ENCODE measurements around the gene KRT78. TPM values are rescaled to one million over a fixed set of nuclear protein-coding genes. Genes with fewer than 3 reads are reported as not detected.

Gene KRT78
- total and polyA plus RNA-seq, 9 of the 15 experiments (the other 6 are each of a cell fraction or from before 2014, with no cell fraction given), result not detected

- TF ChIP-seq THRB (CRISPR knock-in tag; conservative IDR thresholded peaks at IDR 0.05) (0 out of 2 replicates have a peak, but pooled peaks have one; percentile 30), SP1 (CRISPR knock-in tag; IDR thresholded peaks at IDR 0.05) (no peak), NCOA1 (IDR thresholded peaks at IDR 0.05; ENCODE audit: low read depth) (no peak), POLR2AphosphoS5 (IDR thresholded peaks at IDR 0.05; ENCODE audit: control insufficient read depth, insufficient read depth, low read depth, low read length) (peak; percentile 57)
Observed at GRCh38 chr12:52896190-52897100, 47.7 kb upstream of the KRT78 start (continued).

GRCh38 chr12:52895726-52896189 lies 47.0 kb upstream of the KRT78 start:
- no peaks in the 10 kb centered on the region for H3K9me3 ChIP-seq (replicated peaks; ENCODE audit: control insufficient read depth, insufficient read depth, low read depth, low read length)
- H3K4me1 ChIP-seq (replicated peaks in 1 of 2; ENCODE audit: control insufficient read depth in 2 of 2, insufficient read depth in 2 of 2, low read length in 2 of 2), result peaks cover 8 to 16% of the 10 kb centered on the region in 2 experiments
- WGBS (ENCODE audit: insufficient coverage, low coverage, missing lambda C conversion rate), result 47% methylated on average over 2 of the region's 2 CpGs
- peaks cover 3% of the 10 kb centered on the region for H3K9me1 ChIP-seq (ENCODE audit: control insufficient read depth, insufficient read depth, low read length)
- H3K27ac ChIP-seq (ENCODE audit: extremely low read depth, low read depth, low read length), result no peak overlapping the region
- CTCF ChIA-PET (ENCODE audit: low intra/inter-chr PET ratio), result no interaction called here
- no peaks in the 10 kb centered on the region for H3K27me3 ChIP-seq (ENCODE audit: control insufficient read depth in 2 of 2, insufficient read depth in 2 of 2, low read length in 2 of 2)
- no peak for DNase-seq (ENCODE audit: extremely low read depth in 1 of 4, low spot score in 3 of 4)
- FAIRE-seq, result no peak
- peak; percentile 59 for ATAC-seq
- no TSS peak for BruUV-seq (replicated peaks)
- H2AFZ ChIP-seq (ENCODE audit: low read depth, low read length), result no peak overlapping the region
- POLR2A ChIA-PET, result interaction anchor here (0.6 to 3.7 kb wide), 9 partner anchors 10 to 589 kb away, joined by 3 to 20 read pairs (median 6); partner anchors contain the start of genes EIF4B and KRT8
- H4K20me1 ChIP-seq (replicated peaks; ENCODE audit: control insufficient read depth, insufficient read depth, low read length), result peaks cover 6% of the 10 kb centered on the region; the same call in 1 of the 2 replicates
- no peak overlapping the region for H3K4me2 ChIP-seq (ENCODE audit: insufficient read depth, low read length)
- in situ Hi-C loops (cut with MboI) (no loop called here), intact Hi-C loops (cut with micrococcal nuclease) (loop anchor here (2.0 kb wide), 1 partner anchor 77 kb away; no protein-coding TSS in a partner anchor)
- TF ChIP-seq MBD2 (IDR thresholded peaks at IDR 0.05; ENCODE audit: borderline replicate concordance, low read depth) (no peak), SIN3A (IDR thresholded peaks at IDR 0.05; ENCODE audit: borderline replicate concordance in 2 of 2, control insufficient read depth in 1 of 2, low read depth in 2 of 2, low read length in 2 of 2) (peak in 1 of 2 experiments; percentile 30; a peak in 1 of 4 replicates), RBFOX2 (IDR thresholded peaks at IDR 0.05; ENCODE audit: low read depth, low read length) (peak; percentile 52), CREM (IDR thresholded peaks at IDR 0.05; ENCODE audit: low read depth) (no peak), MTA1 (IDR thresholded peaks at IDR 0.05; ENCODE audit: borderline replicate concordance) (no peak), POLR2G (IDR thresholded peaks at IDR 0.05; ENCODE audit: low read depth, low read length) (peak; percentile 54)
- H3K4me3 ChIP-seq, result no peak overlapping the region
- H3K79me2 ChIP-seq (ENCODE audit: control insufficient read depth, insufficient read depth, low read length), result 0 out of 3 replicates have a peak, but pooled peaks cover 3% of the 10 kb centered on the region
- H3K9ac ChIP-seq (ENCODE audit: insufficient read depth in 1 of 2, low read depth in 2 of 2, low read length in 2 of 2), result peak overlapping the region in 1 of 2 experiments; percentile 53; a peak in 2 of 4 replicates
- peaks cover 41% of the 10 kb centered on the region; the same call in 2 of the 3 replicates for H3K36me3 ChIP-seq (ENCODE audit: control insufficient read depth, insufficient read depth, low read length)

Data from K562 (cell line).